Smooth muscle cell (in vitro differentiated cells): ENCODE results near the gene ITGA2. TPM values are rescaled to one million over a fixed set of nuclear protein-coding genes. Genes with fewer than 3 reads are reported as not detected.

Experiments
- DNase-seq: peaks from one replicate; lab custom pipeline; 2025; ENCODE audit not compliant: unreplicated experiment; lab: John Stamatoyannopoulos, UW
- H2AFZ ChIP-seq: fragments of 200-600 bp; sonication (generic); 2 replicates; pipeline ENCODE4 v1.6.0; 2016; ENCODE audit warnings: antibody characterized with exemption, low read depth, mild to moderate bottlenecking
- H3F3A ChIP-seq: fragments of 200-600 bp; sonication (generic); 2 replicates; pipeline ENCODE4 v1.6.0; 2017; ENCODE audit warnings: antibody characterized with exemption, low read depth
- H3K27ac ChIP-seq: fragments of 200-600 bp; sonication (generic); 2 replicates; pipeline ENCODE4 v1.5.1; 2016; ENCODE audit warnings: low read depth, mild to moderate bottlenecking
- H3K27me3 ChIP-seq: fragments of 200-600 bp; sonication (generic); 2 replicates; pipeline ENCODE4 v1.6.1; 2016; ENCODE audit warnings: low read depth, mild to moderate bottlenecking
- H3K36me3 ChIP-seq: fragments of 200-600 bp; sonication (generic); 2 replicates; pipeline ENCODE4 v1.5.1; 2016; ENCODE audit warnings: low read depth
- H3K4me1 ChIP-seq: fragments of 200-600 bp; sonication (generic); 2 replicates; pipeline ENCODE4 v1.5.1; 2016; ENCODE audit warnings: low read depth
- H3K4me2 ChIP-seq: fragments of 200-600 bp; sonication (generic); 2 replicates; pipeline ENCODE4 v1.6.0; 2016; ENCODE audit warnings: mild to moderate bottlenecking
- H3K4me3 ChIP-seq: fragments of 200-600 bp; sonication (generic); 2 replicates; pipeline ENCODE4 v1.5.1; 2016; ENCODE audit warnings: mild to moderate bottlenecking
- H3K79me2 ChIP-seq: fragments of 200-600 bp; sonication (generic); 2 replicates; pipeline ENCODE4 v1.6.0; 2016; ENCODE audit warnings: low read depth, mild to moderate bottlenecking
- H3K9ac ChIP-seq: fragments of 200-600 bp; sonication (generic); 2 replicates; pipeline ENCODE4 v1.6.0; 2016; ENCODE audit warnings: low read depth
- H3K9me3 ChIP-seq: fragments of 200-600 bp; sonication (generic); replicated peaks from 2 replicates; pipeline ENCODE4 v1.5.1; 2016; ENCODE audit warnings: low read depth
- H4K20me1 ChIP-seq: fragments of 200-600 bp; sonication (generic); 2 replicates; pipeline ENCODE4 v1.6.0; 2016; ENCODE audit warnings: low read depth
- CTCF ChIP-seq: fragments of 200-600 bp; sonication (generic); IDR thresholded peaks from 2 replicates; pipeline ENCODE4 v1.5.1; 2017; ENCODE audit warnings: borderline replicate concordance, mild to moderate bottlenecking, antibody characterized with exemption; ENCODE audit not compliant: insufficient read depth, poor library complexity, severe bottlenecking
- WGBS: methylation state at CpG from one replicate; pipeline ENCODE4 v1.1.7; 2016; ENCODE audit warnings: low lambda C conversion rate; 5-methylcytosine and 5-hydroxymethylcytosine counted together
- polyA plus RNA-seq: library from polyadenylated mRNA; unstranded; fragments of >200 nt; fragmentation: Nextera tagmentation; extraction: Ambion mirVana; gene quantifications from 2 replicates; pipeline ENCODE4 v1.2.1, GENCODE V29; 2016
- total RNA-seq: library from RNA; depleted of rRNA; stranded (reverse); fragments of >200 nt; gene quantifications from 2 replicates; pipeline ENCODE4 v1.2.3, GENCODE V29; 2014

Gene ITGA2
- total and polyA plus RNA-seq, 2 experiments from 2014 or later = 1.5 to 19.2 TPM

GRCh38 chr5:53118879-53119278 lies 129.7 kb downstream of the ITGA2 start:
- no peaks in the 10 kb centered on the region for H3K27me3 ChIP-seq
- DNase-seq = no peak
- H3K79me2 ChIP-seq = no peaks in the 10 kb centered on the region
- H3K4me3 ChIP-seq = no peak overlapping the region
- TF ChIP-seq CTCF = no peak
- no peak overlapping the region for H3K27ac ChIP-seq
- WGBS = 93% methylated on average over 5 of the region's 5 CpGs
- H3K9ac ChIP-seq = no peak overlapping the region
- H3K9me3 ChIP-seq = no peaks in the 10 kb centered on the region
- H3K36me3 ChIP-seq = no peaks in the 10 kb centered on the region
- no peak overlapping the region for H3K4me2 ChIP-seq
- H2AFZ ChIP-seq = no peak overlapping the region
- H3F3A ChIP-seq = no peaks in the 10 kb centered on the region
- no peaks in the 10 kb centered on the region for H3K4me1 ChIP-seq
- no peaks in the 10 kb centered on the region for H4K20me1 ChIP-seq

- TF ChIP-seq CTCF = no peak
- Histone ChIP-seq H3K79me2 (no peaks in the 10 kb centered on the region), H2AFZ (no peak overlapping the region), H3K27me3 (no peaks in the 10 kb centered on the region), H3F3A (no peaks in the 10 kb centered on the region), H4K20me1 (no peaks in the 10 kb centered on the region), H3K27ac (no peak overlapping the region), H3K36me3 (no peaks in the 10 kb centered on the region), H3K4me3 (no peak overlapping the region), H3K4me1 (no peaks in the 10 kb centered on the region), H3K4me2 (no peak overlapping the region), H3K9ac (no peak overlapping the region), H3K9me3 (no peaks in the 10 kb centered on the region)
- DNase-seq = no peak
- WGBS = 82% methylated on average over 1 of the region's 1 CpG
Measured at GRCh38 chr5:53120165-53120564, 131.0 kb downstream of the ITGA2 start.

- DNase-seq = no peak
- peak; percentile 39 for TF ChIP-seq CTCF
Measured at GRCh38 chr5:53123702-53124101, 134.6 kb downstream of the ITGA2 start.

GRCh38 chr5:53126521-53126920 lies 137.4 kb downstream of the ITGA2 start:
- no peak for DNase-seq
- no peak overlapping the region for H3K27ac ChIP-seq
- WGBS = 75% methylated on average over 3 of the region's 3 CpGs
- H4K20me1 ChIP-seq = no peaks in the 10 kb centered on the region
- no peak overlapping the region for H3K4me2 ChIP-seq
- no peak overlapping the region for H2AFZ ChIP-seq
- no peaks in the 10 kb centered on the region for H3K27me3 ChIP-seq
- no peaks in the 10 kb centered on the region for H3F3A ChIP-seq
- no peak overlapping the region for H3K4me3 ChIP-seq
- H3K9me3 ChIP-seq = no peaks in the 10 kb centered on the region
- H3K36me3 ChIP-seq = no peaks in the 10 kb centered on the region
- H3K4me1 ChIP-seq = no peaks in the 10 kb centered on the region
- no peak overlapping the region for H3K9ac ChIP-seq
- no peak for TF ChIP-seq CTCF
- H3K79me2 ChIP-seq = no peaks in the 10 kb centered on the region

More at GRCh38 chr5:53123702-53124101, 134.6 kb downstream of the ITGA2 start:
- H3K27ac ChIP-seq = no peak overlapping the region
- H3K9ac ChIP-seq = no peak overlapping the region
- H2AFZ ChIP-seq = no peak overlapping the region
- H3K27me3 ChIP-seq = no peaks in the 10 kb centered on the region
- no peaks in the 10 kb centered on the region for H3K79me2 ChIP-seq
- no peaks in the 10 kb centered on the region for H3K4me1 ChIP-seq
- no peak overlapping the region for H3K4me3 ChIP-seq
- no peaks in the 10 kb centered on the region for H3F3A ChIP-seq
- H3K9me3 ChIP-seq = no peaks in the 10 kb centered on the region
- H4K20me1 ChIP-seq = no peaks in the 10 kb centered on the region
- H3K4me2 ChIP-seq = no peak overlapping the region
- no peaks in the 10 kb centered on the region for H3K36me3 ChIP-seq
